Measurements from ENCODE around the gene GGT6.

GGT6 gene

DNA sequence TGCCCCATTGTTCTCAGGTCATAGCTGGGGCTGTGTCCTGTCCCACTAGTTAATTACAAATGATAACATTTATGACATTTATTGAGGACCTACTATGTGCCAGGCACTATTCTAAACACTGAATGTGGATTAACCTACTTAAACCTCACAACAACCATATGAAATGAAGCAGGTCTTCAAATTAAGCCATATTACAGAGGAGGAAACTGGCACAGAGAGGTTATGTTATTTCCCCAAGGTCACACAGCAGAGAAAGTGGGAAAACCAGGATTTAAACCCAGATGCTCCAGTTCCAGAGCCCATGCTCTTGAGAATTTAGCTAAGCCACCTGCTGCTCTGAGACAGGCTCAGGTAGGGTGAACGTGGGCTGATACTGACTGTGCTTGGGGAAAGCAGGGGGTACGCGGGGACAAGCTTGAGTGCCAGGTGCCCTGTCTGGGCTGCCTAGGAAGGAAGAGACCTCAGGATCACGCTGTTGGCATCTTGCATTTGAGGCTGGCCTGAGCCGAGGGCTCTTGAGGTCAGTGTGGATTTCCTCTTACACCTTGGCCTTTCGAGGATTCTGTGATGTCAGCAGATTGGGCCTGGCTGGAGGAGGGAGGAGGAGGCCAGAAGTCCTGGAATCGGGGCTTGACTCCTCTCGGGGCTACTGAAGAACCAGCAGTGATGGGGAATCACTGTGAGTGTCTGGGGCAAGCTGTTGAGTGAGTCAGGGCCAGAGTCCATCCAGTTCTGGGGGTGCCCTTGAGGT is 52.8 kb downstream of the GGT6 start:
- no peak for DNase-seq

All from anterior cingulate cortex (tissue), 58 donors.